Tibial artery (tissue), 4 donors: Measurements from ENCODE around the gene B4GALT5.
"Not testable (repeated sequence)": the region's sequence is repeated elsewhere in the genome, so short reads cannot be mapped to it uniquely, and the experiment has no call there.

Source experiments
- DNase-seq, 2 donors: peaks; one replicate each; pipeline ENCODE4 v3.0.0-alpha.2; 2019
- H3K27ac ChIP-seq, 2 donors: fragments of 200-600 bp; sonication (generic) in 1 of 2; 1 replicate in 1 of 2; 2 replicates in 1 of 2; pipeline ENCODE4 v1.5.1; 2018 to 2019; ENCODE audit warnings: mild to moderate bottlenecking in 1 of 2
- H3K27me3 ChIP-seq, 2 donors: fragments of 200-600 bp; sonication (generic) in 1 of 2; one replicate each; pipeline versions ENCODE4 v1.5.1 to v1.6.0; 2016 to 2019
- H3K36me3 ChIP-seq, 3 donors: fragments of 200-600 bp; sonication (generic) in 2 of 3; one replicate each; pipeline ENCODE4 v1.5.1; 2016 to 2019; ENCODE audit warnings: mild to moderate bottlenecking in 2 of 3
- H3K4me1 ChIP-seq, 4 donors: fragments of 200-600 bp; sonication (generic) in 2 of 4; 1 replicate in 3 of 4; 2 replicates in 1 of 4; pipeline ENCODE4 v1.5.1; 2016 to 2019
- H3K4me3 ChIP-seq, 2 donors: fragments of 200-600 bp; sonication (generic) in 1 of 2; 1 replicate in 1 of 2; 2 replicates in 1 of 2; pipeline ENCODE4 v1.5.1; 2018 to 2019; ENCODE audit warnings: mild to moderate bottlenecking in 2 of 2
- H3K9me3 ChIP-seq, 3 donors: fragments of 200-600 bp; sonication (generic) in 1 of 3; one replicate each; pipeline ENCODE4 v1.5.1; 2016 to 2019
- CTCF ChIP-seq, 2 experiments: fragments of 200-600 bp in 1 of 2; fragments of 450-650 bp in 1 of 2; IDR thresholded peaks; one replicate each; pipeline ENCODE4 v1.5.1; 2017 to 2019; ENCODE audit warnings: antibody characterized with exemption in 2 of 2, mild to moderate bottlenecking in 1 of 2, moderate library complexity in 1 of 2
- intact Hi-C: fragments of 100-400 bp; cut with DNase I; formaldehyde crosslinking; loops from one replicate; pipeline ENCODE4 v1.15.0; 2023; ENCODE audit warnings: low total_unique reads

Gene B4GALT5

GRCh38 chr20:49624317-49624716 is 89.4 kb downstream of the B4GALT5 start:
- H3K36me3 ChIP-seq: no peaks in the 10 kb centered on the region
- no peak for DNase-seq
- intact Hi-C loops: no loop called here
- TF ChIP-seq CTCF (IDR thresholded peaks at IDR 0.05): no peak
- H3K9me3 ChIP-seq: peaks cover 0 to 10% (median 0%) of the 10 kb centered on the region in 3 donors
- no peaks in the 10 kb centered on the region for H3K4me1 ChIP-seq
- H3K4me3 ChIP-seq: no peak overlapping the region
- H3K27me3 ChIP-seq: no peaks in the 10 kb centered on the region
- no peak overlapping the region for H3K27ac ChIP-seq

GRCh38 chr20:49622243-49622642 is 91.4 kb downstream of the B4GALT5 start:
- Histone ChIP-seq H3K27me3 (no peaks in the 10 kb centered on the region), H3K9me3 (no peaks in the 10 kb centered on the region), H3K4me1 (no peaks in the 10 kb centered on the region), H3K36me3 (no peaks in the 10 kb centered on the region), H3K27ac (no peak overlapping the region), H3K4me3 (no peak overlapping the region)
- no peak for DNase-seq
- intact Hi-C loops: no loop called here
- no peak for TF ChIP-seq CTCF (IDR thresholded peaks at IDR 0.05)

- no peak for TF ChIP-seq CTCF (IDR thresholded peaks at IDR 0.05)
These were observed 93.1 kb downstream of the B4GALT5 start for GRCh38 chr20:49620364-49621240.

GRCh38 chr20:49619113-49620048 is 94.3 kb downstream of the B4GALT5 start:
- Histone ChIP-seq H3K27me3 (no peaks in the 10 kb centered on the region), H3K36me3 (no peaks in the 10 kb centered on the region), H3K27ac (no peak overlapping the region), H3K4me1 (peaks cover 0 to 11% (median 6%) of the 10 kb centered on the region in 4 donors), H3K9me3 (no peaks in the 10 kb centered on the region), H3K4me3 (no peak overlapping the region)
- intact Hi-C loops: loop anchor here (10.0 kb wide), 1 partner anchor 225 kb away; no protein-coding TSS in a partner anchor
- no peak for TF ChIP-seq CTCF (IDR thresholded peaks at IDR 0.05)
- no peak for DNase-seq

More at GRCh38 chr20:49620364-49621240, 93.1 kb downstream of the B4GALT5 start:
- peaks cover 0 to 5% (median 2%) of the 10 kb centered on the region in 4 donors for H3K4me1 ChIP-seq
- DNase-seq: peak in 1 of 2 donors; percentile 17
- intact Hi-C loops: no loop called here
- no peak overlapping the region for H3K4me3 ChIP-seq
- no peak overlapping the region for H3K27ac ChIP-seq
- no peaks in the 10 kb centered on the region for H3K9me3 ChIP-seq
- no peaks in the 10 kb centered on the region for H3K27me3 ChIP-seq
- no peaks in the 10 kb centered on the region for H3K36me3 ChIP-seq

GRCh38 chr20:49618289-49618688 is 95.4 kb downstream of the B4GALT5 start:
- no peaks in the 10 kb centered on the region for H3K9me3 ChIP-seq
- no peak overlapping the region for H3K27ac ChIP-seq
- DNase-seq: peak in 1 of 2 donors; percentile 28
- no peak overlapping the region for H3K4me3 ChIP-seq
- no peaks in the 10 kb centered on the region for H3K27me3 ChIP-seq
- H3K4me1 ChIP-seq: peaks cover 0 to 11% (median 6%) of the 10 kb centered on the region in 4 donors
- intact Hi-C loops: loop anchor here (10.0 kb wide), 1 partner anchor 227 kb away; no protein-coding TSS in a partner anchor
- TF ChIP-seq CTCF (IDR thresholded peaks at IDR 0.05): no peak
- no peaks in the 10 kb centered on the region for H3K36me3 ChIP-seq

GRCh38 chr20:49617394-49617793 is 96.3 kb downstream of the B4GALT5 start:
- not testable (repeated sequence) for H3K27ac ChIP-seq, H3K27me3 ChIP-seq, H3K36me3 ChIP-seq, H3K4me3 ChIP-seq, H3K9me3 ChIP-seq
- intact Hi-C loops: loop anchor here (10.0 kb wide), 1 partner anchor 227 kb away; no protein-coding TSS in a partner anchor
- DNase-seq: peak in 1 of 2 donors; percentile 66
- peaks cover 0 to 11% (median 6%) of the 10 kb centered on the region in 4 donors for H3K4me1 ChIP-seq
